OCI-LY7 (cell line): Measurements from ENCODE around the gene PPL. TPM values are rescaled to one million over a fixed set of nuclear protein-coding genes. Genes with fewer than 3 reads are reported as not detected.

ENCODE experiments used
- BruUV-seq: library from RNA; stranded (reverse); fragments of 400-500 nt; replicated peaks from 2 replicates; lab custom pipeline; 2021; lab: Mats Ljungman, UMichigan
- CTCF ChIA-PET: fragments of 300-600 bp; sonication (Branson Sonifier 250); formaldehyde crosslinking; loops from one replicate; lab custom pipeline; 2022; ENCODE audit warnings: antibody characterized with exemption; ENCODE audit not compliant: unreplicated experiment; lab: Charles Lee
- POLR2A ChIA-PET: fragments of 300-600 bp; sonication (Branson Sonifier 250); formaldehyde crosslinking; loops from one replicate; lab custom pipeline; 2022; ENCODE audit warnings: antibody characterized with exemption; lab: Charles Lee
- DNase-seq: peaks from one replicate; pipeline ENCODE4 v3.0.0-alpha.2; 2015; ENCODE audit warnings: low spot score
- H2AFZ ChIP-seq: fragments of 200-600 bp; sonication (generic), shearing (Covaris generic); 2 replicates; pipeline ENCODE4 v1.6.1; 2014; ENCODE audit warnings: mild to moderate bottlenecking, antibody characterized with exemption, low read length, moderate library complexity
- H3K27ac ChIP-seq: fragments of 200-600 bp; sonication (generic); 2 replicates; pipeline ENCODE4 v1.5.1; 2014; ENCODE audit warnings: mixed run types, low read depth, mild to moderate bottlenecking, moderate library complexity, low read length, inconsistent platforms; ENCODE audit not compliant: poor library complexity, severe bottlenecking
- H3K36me3 ChIP-seq: fragments of 200-600 bp; sonication (generic); 2 replicates; pipeline ENCODE4 v1.6.1; 2014; ENCODE audit warnings: mild to moderate bottlenecking, antibody characterized with exemption, low read length, moderate library complexity, mixed read lengths; ENCODE audit not compliant: insufficient read depth
- H3K4me1 ChIP-seq: fragments of 200-600 bp; sonication (generic); 2 replicates; pipeline ENCODE4 v1.5.1; 2014; ENCODE audit warnings: mild to moderate bottlenecking, low read length; ENCODE audit not compliant: insufficient read depth, poor library complexity, severe bottlenecking
- H3K4me2 ChIP-seq: fragments of 200-600 bp; sonication (generic); 2 replicates; pipeline ENCODE4 v1.6.1; 2014; ENCODE audit warnings: mild to moderate bottlenecking, low read length
- H3K4me3 ChIP-seq: fragments of 200-600 bp; sonication (generic); 2 replicates; pipeline ENCODE4 v1.5.1; 2014; ENCODE audit warnings: mild to moderate bottlenecking, low read depth, low read length; ENCODE audit not compliant: poor library complexity, severe bottlenecking
- H3K79me2 ChIP-seq: fragments of 200-600 bp; sonication (generic); 2 replicates; pipeline ENCODE4 v1.6.1; 2016; ENCODE audit warnings: low read depth, mild to moderate bottlenecking, low read length, moderate library complexity, mixed read lengths; ENCODE audit not compliant: insufficient read depth
- H3K9me2 ChIP-seq: fragments of 200-600 bp; sonication (generic); 2 replicates; pipeline ENCODE4 v1.6.1; 2016; ENCODE audit warnings: mild to moderate bottlenecking, low read length, mixed read lengths; ENCODE audit not compliant: insufficient read depth
- H3K9me3 ChIP-seq: fragments of 200-600 bp; sonication (generic); 2 replicates; pipeline ENCODE4 v1.6.1; 2014; ENCODE audit warnings: mild to moderate bottlenecking, mixed run types, low read length, mixed read lengths
- H4K20me1 ChIP-seq: fragments of 200-600 bp; sonication (generic); 2 replicates; pipeline ENCODE4 v1.6.1; 2014; ENCODE audit warnings: mild to moderate bottlenecking, antibody characterized with exemption, low read length, moderate library complexity, mixed read lengths; ENCODE audit not compliant: insufficient read depth
- CTCF ChIP-seq: fragments of 200-600 bp; sonication (generic); conservative IDR thresholded peaks from 2 replicates; pipeline ENCODE4 v1.5.1; 2014; ENCODE audit warnings: mild to moderate bottlenecking, antibody characterized with exemption, low read length, moderate library complexity, mixed read lengths
- EZH2phosphoT487 ChIP-seq: fragments of 200-600 bp; sonication (generic); IDR thresholded peaks from 2 replicates; pipeline ENCODE4 v1.6.1; 2018; ENCODE audit warnings: low read depth, borderline replicate concordance, mild to moderate bottlenecking, mixed run types, antibody characterized with exemption, low read length, moderate library complexity, mixed read lengths
- intact Hi-C: fragments of 100-400 bp; cut with micrococcal nuclease; formaldehyde crosslinking; loops from one replicate; pipeline ENCODE4 v1.10.0; 2022; ENCODE audit not compliant: unreplicated experiment
- total RNA-seq, 2 experiments: library from RNA; depleted of rRNA in 1 of 2; stranded (reverse); fragments of >200 nt in 1 of 2; shearing (Covaris generic) in 1 of 2; gene quantifications; 2 replicates each; pipeline ENCODE4 v1.2.3, GENCODE V29; 2014 to 2022

The PPL gene
- total RNA-seq, 2 experiments from 2014 or later: not detected

GRCh38 chr16:4862639-4863038 lies 74.3 kb downstream of the PPL start:
- POLR2A ChIA-PET: interaction anchor here (1.0 kb wide), 1 partner anchor 16 kb away, joined by 3 read pairs; the partner anchor contains the start of genes GLYR1 and UBN1
- peaks cover 91% of the 10 kb centered on the region for H3K36me3 ChIP-seq

GRCh38 chr16:4860727-4861342 lies 76.1 kb downstream of the PPL start:
- no peak for DNase-seq
- peaks cover 32% of the 10 kb centered on the region; the same call in 1 of the 2 replicates for H3K79me2 ChIP-seq
- H3K27ac ChIP-seq: no peak overlapping the region
- CTCF ChIA-PET: interaction anchor here (1.4 kb wide), 1 partner anchor 9 kb away, joined by 3 read pairs; no protein-coding TSS in a partner anchor
- BruUV-seq: no TSS peak
- POLR2A ChIA-PET: no interaction called here
- H3K4me2 ChIP-seq: no peak overlapping the region
- no peaks in the 10 kb centered on the region; the same call in 1 of the 2 replicates for H4K20me1 ChIP-seq
- no peaks in the 10 kb centered on the region for H3K9me2 ChIP-seq
- TF ChIP-seq EZH2phosphoT487 (no peak), CTCF (no peak)
- no peak overlapping the region for H2AFZ ChIP-seq
- H3K36me3 ChIP-seq: peaks cover 92% of the 10 kb centered on the region
- no peaks in the 10 kb centered on the region for H3K4me1 ChIP-seq
- intact Hi-C loops: no loop called here
- no peak overlapping the region for H3K4me3 ChIP-seq
- H3K9me3 ChIP-seq: no peaks in the 10 kb centered on the region

More at GRCh38 chr16:4862639-4863038, 74.3 kb downstream of the PPL start:
- H3K79me2 ChIP-seq: peaks cover 48% of the 10 kb centered on the region; the same call in 1 of the 2 replicates
- no peaks in the 10 kb centered on the region for H3K4me1 ChIP-seq
- BruUV-seq: no TSS peak
- intact Hi-C loops: no loop called here
- no peak overlapping the region for H2AFZ ChIP-seq
- no peaks in the 10 kb centered on the region for H3K9me3 ChIP-seq
- no peak overlapping the region for H3K27ac ChIP-seq
- no peaks in the 10 kb centered on the region for H3K9me2 ChIP-seq
- CTCF ChIA-PET: no interaction called here
- H4K20me1 ChIP-seq: no peaks in the 10 kb centered on the region; the same call in 1 of the 2 replicates
- no peak for DNase-seq
- H3K4me3 ChIP-seq: no peak overlapping the region
- H3K4me2 ChIP-seq: no peak overlapping the region
- TF ChIP-seq EZH2phosphoT487: no peak
- no peak for TF ChIP-seq CTCF

GRCh38 chr16:4859900-4860255 lies 77.1 kb downstream of the PPL start:
- ChIA-PET POLR2A (no interaction called here), CTCF (no interaction called here)
- Histone ChIP-seq H3K36me3 (peaks cover 100% of the 10 kb centered on the region), H3K4me3 (no peak overlapping the region), H4K20me1 (no peaks in the 10 kb centered on the region; the same call in 1 of the 2 replicates), H3K4me1 (no peaks in the 10 kb centered on the region), H3K4me2 (no peak overlapping the region), H3K27ac (no peak overlapping the region), H3K9me2 (no peaks in the 10 kb centered on the region), H2AFZ (no peak overlapping the region), H3K9me3 (no peaks in the 10 kb centered on the region), H3K79me2 (peaks cover 23% of the 10 kb centered on the region; the same call in 1 of the 2 replicates)
- intact Hi-C loops: no loop called here
- DNase-seq: no peak
- no TSS peak for BruUV-seq
- TF ChIP-seq CTCF (no peak), EZH2phosphoT487 (no peak)
